Caco-2 (cell line): Measurements from ENCODE around the gene MVB12A. TPM values are rescaled to one million over a fixed set of nuclear protein-coding genes. Genes with fewer than 3 reads are reported as not detected.

ENCODE experiments used
- BruUV-seq: library from RNA; stranded (reverse); fragments of 400-500 nt; replicated peaks from 2 replicates; lab custom pipeline; 2021; lab: Mats Ljungman, UMichigan
- CTCF ChIA-PET: fragments of 300-600 bp; sonication (Branson Sonifier 250); formaldehyde crosslinking; loops from one replicate; lab custom pipeline; 2022; ENCODE audit warnings: antibody characterized with exemption; lab: Charles Lee
- POLR2A ChIA-PET: fragments of 300-600 bp; sonication (Branson Sonifier 250); formaldehyde crosslinking; loops from one replicate; lab custom pipeline; 2022; ENCODE audit warnings: antibody characterized with exemption; lab: Charles Lee
- DNase-seq, 2 experiments: peaks; one replicate each; pipeline versions ENCODE4 v3.0.0 to v3.0.0-alpha.2; 2020 to 2022
- H3K27me3 ChIP-seq: replicated peaks from 2 replicates; pipeline ENCODE4 v1.6.0; 2011; ENCODE audit warnings: low read length; ENCODE audit not compliant: control insufficient read depth, insufficient read depth
- H3K36me3 ChIP-seq: 2 replicates; pipeline ENCODE4 v1.5.1; 2011; ENCODE audit warnings: low read length; ENCODE audit not compliant: control insufficient read depth, insufficient read depth
- H3K4me1 ChIP-seq: fragments of 250-450 bp; sonication (Bioruptor Pico); 2 replicates; pipeline ENCODE4 v1.5.1; 2020; ENCODE audit warnings: mild to moderate bottlenecking
- H3K4me3 ChIP-seq: 2 replicates; pipeline ENCODE4 v1.5.1; 2011; ENCODE audit warnings: low read depth, mild to moderate bottlenecking, control low read depth, low read length
- H3K9me3 ChIP-seq: fragments of 250-450 bp; sonication (Bioruptor Pico); 2 replicates; pipeline ENCODE4 v1.5.1; 2020; ENCODE audit warnings: mild to moderate bottlenecking, moderate library complexity
- H3K27ac Mint-ChIP-seq: one replicate; pipeline ENCODE4 v1.8.0; 2022; ENCODE audit warnings: mixed read lengths; ENCODE audit not compliant: unreplicated experiment
- H3K27me3 Mint-ChIP-seq: one replicate; pipeline ENCODE4 v1.8.0; 2022; ENCODE audit warnings: mixed read lengths; ENCODE audit not compliant: insufficient read depth, unreplicated experiment
- H3K36me3 Mint-ChIP-seq: one replicate; pipeline ENCODE4 v1.8.0; 2022; ENCODE audit warnings: mild to moderate bottlenecking, mixed read lengths; ENCODE audit not compliant: insufficient read depth, unreplicated experiment
- H3K4me1 Mint-ChIP-seq: one replicate; pipeline ENCODE4 v1.8.0; 2022; ENCODE audit warnings: low read depth, mixed read lengths; ENCODE audit not compliant: unreplicated experiment
- H3K4me3 Mint-ChIP-seq: one replicate; pipeline ENCODE4 v1.8.0; 2022; ENCODE audit warnings: mild to moderate bottlenecking, moderate library complexity, mixed read lengths; ENCODE audit not compliant: unreplicated experiment
- H3K9me3 Mint-ChIP-seq: one replicate; pipeline ENCODE4 v1.8.0; 2022; ENCODE audit warnings: mixed read lengths; ENCODE audit not compliant: unreplicated experiment
- intact Hi-C: fragments of 100-400 bp; cut with micrococcal nuclease; formaldehyde crosslinking; loops from one replicate; pipeline ENCODE4 v1.10.0; 2022; ENCODE audit not compliant: unreplicated experiment
- total RNA-seq: library from RNA; stranded (reverse); gene quantifications from 2 replicates; pipeline ENCODE4 v1.2.3, GENCODE V29; 2022
- TF ChIP-seq, protein P1 (sequence below), 2 experiments: fragments of 200-600 bp in 1 of 2; IDR thresholded peaks; 1 replicate in 1 of 2; 2 replicates in 1 of 2; pipeline versions ENCODE4 v1.5.1 to v1.8.0; 2011 to 2022; ENCODE audit warnings: antibody characterized with exemption in 1 of 2, control low read depth in 1 of 2, inconsistent platforms in 1 of 2, low read depth in 1 of 2, low read length in 1 of 2, mild to moderate bottlenecking in 1 of 2, moderate library complexity in 1 of 2; ENCODE audit not compliant: insufficient read depth in 1 of 2, severe bottlenecking in 1 of 2, unreplicated experiment in 1 of 2

The MVB12A gene
- total RNA-seq, 1 experiment from 2014 or later: 36.7 TPM

DNA sequence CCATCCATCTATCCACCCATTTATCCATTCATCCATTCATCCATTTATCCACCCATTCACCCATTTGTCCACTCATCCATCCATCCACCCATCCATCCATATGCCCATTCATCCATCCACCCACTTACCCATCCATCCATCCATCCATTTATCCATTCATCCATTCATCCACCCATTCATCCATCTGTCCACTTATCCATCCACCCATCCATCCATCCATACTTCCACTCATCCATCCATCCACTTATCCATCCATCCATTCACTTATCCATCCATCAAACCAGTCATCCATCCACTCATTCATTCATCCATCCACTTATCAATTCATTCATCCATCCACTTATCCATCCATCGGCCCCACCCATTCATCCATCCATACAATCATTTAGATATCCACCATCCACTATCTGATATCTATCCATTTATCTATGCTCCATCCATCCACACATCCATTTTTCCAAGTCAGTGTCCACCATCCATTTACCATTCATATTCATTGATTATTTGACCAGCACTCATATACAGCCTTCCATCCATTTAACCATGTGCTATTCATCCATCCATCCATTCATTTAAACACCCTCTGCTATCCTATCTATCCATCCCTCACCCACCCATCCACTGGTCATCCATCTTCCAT lies 25.8 kb downstream of the MVB12A start:
- TF ChIP-seq, protein P1, sequence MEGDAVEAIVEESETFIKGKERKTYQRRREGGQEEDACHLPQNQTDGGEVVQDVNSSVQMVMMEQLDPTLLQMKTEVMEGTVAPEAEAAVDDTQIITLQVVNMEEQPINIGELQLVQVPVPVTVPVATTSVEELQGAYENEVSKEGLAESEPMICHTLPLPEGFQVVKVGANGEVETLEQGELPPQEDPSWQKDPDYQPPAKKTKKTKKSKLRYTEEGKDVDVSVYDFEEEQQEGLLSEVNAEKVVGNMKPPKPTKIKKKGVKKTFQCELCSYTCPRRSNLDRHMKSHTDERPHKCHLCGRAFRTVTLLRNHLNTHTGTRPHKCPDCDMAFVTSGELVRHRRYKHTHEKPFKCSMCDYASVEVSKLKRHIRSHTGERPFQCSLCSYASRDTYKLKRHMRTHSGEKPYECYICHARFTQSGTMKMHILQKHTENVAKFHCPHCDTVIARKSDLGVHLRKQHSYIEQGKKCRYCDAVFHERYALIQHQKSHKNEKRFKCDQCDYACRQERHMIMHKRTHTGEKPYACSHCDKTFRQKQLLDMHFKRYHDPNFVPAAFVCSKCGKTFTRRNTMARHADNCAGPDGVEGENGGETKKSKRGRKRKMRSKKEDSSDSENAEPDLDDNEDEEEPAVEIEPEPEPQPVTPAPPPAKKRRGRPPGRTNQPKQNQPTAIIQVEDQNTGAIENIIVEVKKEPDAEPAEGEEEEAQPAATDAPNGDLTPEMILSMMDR (IDR thresholded peaks at IDR 0.05; ENCODE audit: insufficient read depth in 1 of 2, low read depth in 1 of 2, low read length in 1 of 2, severe bottlenecking in 1 of 2, unreplicated experiment in 1 of 2): no peak
- Mint-ChIP-seq H3K36me3 (no peaks in the 10 kb centered on the region), H3K4me1 (no peaks in the 10 kb centered on the region), H3K9me3 (no peaks in the 10 kb centered on the region), H3K27ac (no peak overlapping the region), H3K27me3 (no peaks in the 10 kb centered on the region), H3K4me3 (no peak overlapping the region)
- no peaks in the 10 kb centered on the region for H3K27me3 ChIP-seq
- DNase-seq: no peak
- no peak overlapping the region for H3K4me3 ChIP-seq
- POLR2A ChIA-PET: no interaction called here
- no peaks in the 10 kb centered on the region for H3K36me3 ChIP-seq
- no peaks in the 10 kb centered on the region for H3K9me3 ChIP-seq
- CTCF ChIA-PET: interaction anchor here (0.6 kb wide), 1 partner anchor 535 kb away, joined by 3 read pairs; no protein-coding TSS in a partner anchor
- intact Hi-C loops: no loop called here
- no peaks in the 10 kb centered on the region for H3K4me1 ChIP-seq
- no TSS peak for BruUV-seq

DNA sequence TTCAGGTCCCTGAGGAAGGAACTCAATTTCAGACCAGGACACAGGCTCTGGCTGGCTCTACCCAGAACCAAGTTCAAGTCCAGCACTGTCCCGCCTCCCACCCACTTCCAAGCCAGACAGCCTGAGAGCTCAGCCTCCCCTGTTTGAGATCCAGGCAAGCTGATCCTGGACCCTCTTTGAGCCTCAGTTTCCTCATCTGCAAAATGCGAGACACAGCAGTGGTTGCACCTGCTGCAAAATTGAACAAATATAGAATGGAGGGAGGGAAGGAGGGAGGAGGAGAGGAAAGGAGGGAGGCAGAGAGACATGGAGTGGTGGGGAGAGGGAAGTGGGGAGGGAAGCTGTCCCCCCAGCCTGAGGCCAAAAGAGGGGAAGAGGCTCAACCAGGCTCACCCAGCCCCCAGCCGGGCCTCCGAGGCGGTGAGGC lies 27.9 kb downstream of the MVB12A start:
- no peak for DNase-seq
- Histone ChIP-seq H3K27me3 (no peaks in the 10 kb centered on the region), H3K4me3 (peak overlapping the region; percentile 47), H3K36me3 (no peaks in the 10 kb centered on the region), H3K4me1 (no peaks in the 10 kb centered on the region), H3K9me3 (no peaks in the 10 kb centered on the region)
- intact Hi-C loops: no loop called here
- Mint-ChIP-seq H3K4me3 (peak overlapping the region; percentile 58), H3K9me3 (no peaks in the 10 kb centered on the region), H3K27me3 (no peaks in the 10 kb centered on the region), H3K27ac (no peak overlapping the region), H3K36me3 (no peaks in the 10 kb centered on the region), H3K4me1 (no peaks in the 10 kb centered on the region)
- ChIA-PET POLR2A (no interaction called here), CTCF (interaction anchor here (0.7 to 0.8 kb wide), 2 partner anchors 14 to 28 kb away, joined by 4 to 5 read pairs; partner anchors contain the start of gene MVB12A)
- BruUV-seq: no TSS peak
- TF ChIP-seq, protein P1 (IDR thresholded peaks at IDR 0.05; ENCODE audit: insufficient read depth in 1 of 2, low read depth in 1 of 2, low read length in 1 of 2, severe bottlenecking in 1 of 2, unreplicated experiment in 1 of 2): no peak

DNA sequence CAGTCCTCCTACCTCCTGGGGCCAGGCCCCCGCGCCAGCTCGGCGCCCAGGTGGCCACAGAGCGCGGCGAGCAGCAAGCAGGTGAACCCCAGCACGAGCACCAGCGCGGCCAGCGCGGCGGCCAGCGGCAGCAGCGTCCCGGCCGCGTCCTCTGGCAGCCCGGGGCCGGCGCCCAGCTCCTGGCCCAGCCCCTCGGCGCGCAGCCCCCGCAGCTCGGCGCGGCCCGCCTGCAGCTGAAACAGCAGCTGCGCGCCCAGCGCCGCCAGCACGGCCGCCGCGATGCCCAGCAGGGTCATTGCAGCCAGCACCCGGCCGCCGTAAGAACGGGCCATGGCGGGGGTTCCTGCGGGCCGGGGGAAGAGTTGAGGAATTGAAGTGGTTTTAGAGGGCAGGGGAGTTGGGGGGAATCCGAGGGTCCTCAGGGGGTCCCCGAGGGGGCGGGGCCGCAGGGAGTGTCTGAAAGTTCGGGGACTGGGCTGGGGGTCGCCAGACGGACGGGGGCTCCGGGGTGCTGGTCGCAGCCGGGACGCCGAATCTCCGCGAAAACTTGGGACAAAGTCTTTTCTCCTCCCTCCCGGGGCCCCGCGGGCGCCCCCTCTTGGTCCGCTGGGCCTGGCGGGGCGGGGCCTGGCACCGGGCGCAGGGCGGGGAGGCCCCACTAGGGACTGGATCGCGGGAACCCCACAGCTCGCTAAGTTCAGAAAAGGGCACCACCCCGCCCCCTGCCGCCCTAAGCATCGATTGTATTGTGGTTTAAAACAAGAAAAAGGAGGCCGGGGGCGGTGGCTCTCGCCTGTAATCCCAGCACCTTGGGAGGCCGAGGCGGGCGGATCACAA lies 28.5 kb downstream of the MVB12A start, which contains the start of gene TMEM221:
Gene TMEM221 (minus strand): TSS at position 538 of the 837 bp plus-strand sequence. CDS start 206 bp downstream, at position 332.
- BruUV-seq: no TSS peak

More for the DNA sequence above, 28.5 kb downstream of the MVB12A start, which contains the start of gene TMEM221:
- TF ChIP-seq, protein P1 (IDR thresholded peaks at IDR 0.05; ENCODE audit: insufficient read depth in 1 of 2, low read depth in 1 of 2, low read length in 1 of 2, severe bottlenecking in 1 of 2, unreplicated experiment in 1 of 2): peak; percentile 45 to 61
- no peaks in the 10 kb centered on the region for H3K36me3 Mint-ChIP-seq
- ChIA-PET POLR2A (interaction anchor here (0.6 kb wide), 1 partner anchor 19 kb away, joined by 6 read pairs; no protein-coding TSS in a partner anchor), CTCF (interaction anchor here (0.7 to 0.8 kb wide), 2 partner anchors 14 to 29 kb away, joined by 4 to 5 read pairs; partner anchors contain the start of gene MVB12A)
- Histone ChIP-seq H3K36me3 (no peaks in the 10 kb centered on the region), H3K27me3 (no peaks in the 10 kb centered on the region), H3K4me1 (no peaks in the 10 kb centered on the region), H3K4me3 (peak within 1 kb of the TSS; percentile 47), H3K9me3 (no peaks in the 10 kb centered on the region)
- no peaks in the 10 kb centered on the region for H3K4me1 Mint-ChIP-seq
- no peaks in the 10 kb centered on the region for H3K9me3 Mint-ChIP-seq
- intact Hi-C loops: no loop called here
- no peak within 1 kb of the TSS for H3K27ac Mint-ChIP-seq
- H3K27me3 Mint-ChIP-seq: no peaks in the 10 kb centered on the region
- H3K4me3 Mint-ChIP-seq: peak within 1 kb of the TSS; percentile 58
- peak; percentile 46 to 69 for DNase-seq
